Activated B cell treated with CpG ODN at 0.5 μM for 24 hours (primary cell): ENCODE data around the gene SYT9. TPM values are rescaled to one million over a fixed set of nuclear protein-coding genes. Genes with fewer than 3 reads are reported as not detected.

Experiments
- ATAC-seq: fragments of 200-7000 bp; cut with Tn5 transposase; one replicate; pipeline ENCODE4 v1.10.0; 2021; ENCODE audit warnings: low read depth, mild to moderate bottlenecking, moderate library complexity
- CTCF ChIA-PET: fragments of 350-600 bp; sonication (Branson Sonifier 250); formaldehyde crosslinking; loops from one replicate; lab custom pipeline; 2021; ENCODE audit warnings: antibody characterized with exemption; lab: Charles Lee
- POLR2A ChIA-PET: fragments of 350-600 bp; sonication (Branson Sonifier 250); formaldehyde crosslinking; loops from one replicate; lab custom pipeline; 2021; ENCODE audit warnings: antibody characterized with exemption; lab: Charles Lee
- DNase-seq: peaks from one replicate; pipeline ENCODE4 v3.0.0; 2022
- H3K27ac Mint-ChIP-seq: one replicate; pipeline ENCODE4 v1.8.0; 2020; ENCODE audit warnings: mixed read lengths
- H3K27me3 Mint-ChIP-seq: one replicate; pipeline ENCODE4 v1.8.0; 2021; ENCODE audit warnings: mixed read lengths
- H3K36me3 Mint-ChIP-seq: one replicate; pipeline ENCODE4 v1.8.0; 2021; ENCODE audit warnings: low read depth, mixed read lengths
- H3K4me1 Mint-ChIP-seq: one replicate; pipeline ENCODE4 v1.8.0; 2021; ENCODE audit warnings: mixed read lengths
- H3K4me3 Mint-ChIP-seq: one replicate; pipeline ENCODE4 v1.8.0; 2020; ENCODE audit warnings: mild to moderate bottlenecking, mixed read lengths
- H3K9me3 Mint-ChIP-seq: one replicate; pipeline ENCODE4 v1.8.0; 2020; ENCODE audit warnings: mixed read lengths
- CTCF ChIP-seq: fragments of 200-600 bp; IDR thresholded peaks from one replicate; pipeline ENCODE4 v1.8.0; 2022; ENCODE audit warnings: antibody characterized with exemption, mild to moderate bottlenecking
- intact Hi-C: fragments of 100-400 bp; cut with micrococcal nuclease; formaldehyde crosslinking; loops from one replicate; pipeline ENCODE4 v1.15.1; 2024
- total RNA-seq: library from RNA; stranded (reverse); gene quantifications from 2 replicates; pipeline ENCODE4 v1.2.3, GENCODE V29; 2022

SYT9 gene
- total RNA-seq, 1 donor from 2014 or later, result not detected

GRCh38 chr11:7480113-7480512 lies 228.4 kb downstream of the SYT9 start:
- POLR2A ChIA-PET, result interaction anchor here (0.8 to 1.0 kb wide), 2 partner anchors 11 to 16 kb away, joined by 3 to 4 read pairs; no protein-coding TSS in a partner anchor
- intact Hi-C loops, result no loop called here
- DNase-seq (no peak), ATAC-seq (no peak)
- Mint-ChIP-seq H3K4me1 (peaks cover 8% of the 10 kb centered on the region), H3K4me3 (no peak overlapping the region), H3K9me3 (no peaks in the 10 kb centered on the region), H3K27ac (no peak overlapping the region), H3K27me3 (no peaks in the 10 kb centered on the region), H3K36me3 (no peaks in the 10 kb centered on the region)
- TF ChIP-seq CTCF, result no peak
- CTCF ChIA-PET, result no interaction called here

GRCh38 chr11:7484131-7484530 lies 232.4 kb downstream of the SYT9 start:
- intact Hi-C loops, result no loop called here
- Mint-ChIP-seq H3K27me3 (no peaks in the 10 kb centered on the region), H3K36me3 (peaks cover 5% of the 10 kb centered on the region), H3K27ac (no peak overlapping the region), H3K4me1 (no peaks in the 10 kb centered on the region), H3K9me3 (no peaks in the 10 kb centered on the region), H3K4me3 (no peak overlapping the region)
- ChIA-PET CTCF (no interaction called here), POLR2A (no interaction called here)
- ATAC-seq (no peak), DNase-seq (no peak)
- TF ChIP-seq CTCF, result no peak

- Mint-ChIP-seq H3K27ac (no peak overlapping the region), H3K27me3 (no peaks in the 10 kb centered on the region), H3K4me1 (no peaks in the 10 kb centered on the region), H3K4me3 (no peak overlapping the region), H3K9me3 (no peaks in the 10 kb centered on the region), H3K36me3 (peaks cover 5% of the 10 kb centered on the region)
- ChIA-PET CTCF (no interaction called here), POLR2A (interaction anchor here (1.1 kb wide), 2 partner anchors 10 to 11 kb away, joined by 5 read pairs; no protein-coding TSS in a partner anchor)
- TF ChIP-seq CTCF, result no peak
- DNase-seq, result no peak
- no peak for ATAC-seq
- intact Hi-C loops, result no loop called here
These were observed 232.9 kb downstream of the SYT9 start for GRCh38 chr11:7484645-7485044.

- Mint-ChIP-seq H3K4me3 (no peak within 1 kb of the TSS), H3K4me1 (no peaks in the 10 kb centered on the region), H3K9me3 (no peaks in the 10 kb centered on the region), H3K27ac (no peak within 1 kb of the TSS), H3K36me3 (peaks cover 5% of the 10 kb centered on the region), H3K27me3 (no peaks in the 10 kb centered on the region)
- CTCF ChIA-PET, result interaction anchor here (1.3 kb wide), 1 partner anchor 132 kb away, joined by 3 read pairs; no protein-coding TSS in a partner anchor
- POLR2A ChIA-PET, result interaction anchor here (1.1 kb wide), 2 partner anchors 9 to 11 kb away, joined by 5 read pairs; no protein-coding TSS in a partner anchor
- no peak for ATAC-seq
- intact Hi-C loops, result no loop called here
- no peak for DNase-seq
- TF ChIP-seq CTCF, result no peak
These were observed 233.7 kb downstream of the SYT9 start, which contains the start of gene OLFML1 for GRCh38 chr11:7485186-7486097. Gene OLFML1 (plus strand): TSS chr11:7485506. CDS start chr11:7485876, 370 bp downstream.

- no peaks in the 10 kb centered on the region for H3K27me3 Mint-ChIP-seq
- ChIA-PET POLR2A (interaction anchor here (1.1 kb wide), 1 partner anchor 10 kb away, joined by 5 read pairs; no protein-coding TSS in a partner anchor), CTCF (interaction anchor here (1.3 kb wide), 1 partner anchor 133 kb away, joined by 3 read pairs; no protein-coding TSS in a partner anchor)
- H3K4me1 Mint-ChIP-seq, result no peaks in the 10 kb centered on the region
- H3K36me3 Mint-ChIP-seq, result peaks cover 8% of the 10 kb centered on the region
- DNase-seq (no peak), ATAC-seq (no peak)
- no peak overlapping the region for H3K27ac Mint-ChIP-seq
- no peaks in the 10 kb centered on the region for H3K9me3 Mint-ChIP-seq
- intact Hi-C loops, result no loop called here
- H3K4me3 Mint-ChIP-seq, result no peak overlapping the region
- TF ChIP-seq CTCF, result no peak
These were observed 234.5 kb downstream of the SYT9 start for GRCh38 chr11:7486098-7486780.
